Suprapubic skin (tissue), 4 donors: ENCODE measurements around the gene CENPO.

Experiments
- CTCF ChIP-seq, 2 donors: fragments of 200-600 bp in 1 of 2; fragments of 450-650 bp in 1 of 2; sonication (generic) in 1 of 2; IDR thresholded peaks; one replicate each; pipeline ENCODE4 v1.5.1; 2016 to 2019; ENCODE audit warnings: antibody characterized with exemption in 2 of 2, mild to moderate bottlenecking in 1 of 2, moderate library complexity in 1 of 2
- POLR2A ChIP-seq, 2 donors: fragments of 450-650 bp; IDR thresholded peaks; one replicate each; pipeline ENCODE4 v1.6.1; 2017; ENCODE audit warnings: antibody characterized with exemption in 2 of 2, mild to moderate bottlenecking in 2 of 2, moderate library complexity in 2 of 2
- POLR2AphosphoS5 ChIP-seq, 3 donors: sonication (generic); formaldehyde crosslinking; IDR thresholded peaks; one replicate each; pipeline ENCODE4 v1.6.1; 2017; ENCODE audit warnings: antibody characterized with exemption in 3 of 3

GRCh38 chr2:24853996-24854395 lies 60.8 kb downstream of the CENPO start:
- TF ChIP-seq CTCF (IDR thresholded peaks at IDR 0.05) (no peak), POLR2A (IDR thresholded peaks at IDR 0.05) (no peak), POLR2AphosphoS5 (IDR thresholded peaks at IDR 0.05) (no peak)
